ENCODE data around the gene GPR107.

Gene GPR107

GRCh38 chr9:130159915-130160670, 106.4 kb downstream of the GPR107 start:
- no peak for DNase-seq (ENCODE audit: low read depth in 3 of 3)

- no peak for DNase-seq (ENCODE audit: low read depth in 3 of 3)
Observed at GRCh38 chr9:130160862-130161470, 107.3 kb downstream of the GPR107 start.

- no peak for DNase-seq (ENCODE audit: low read depth in 3 of 3)
Observed at GRCh38 chr9:130165579-130165978, 111.9 kb downstream of the GPR107 start.

GRCh38 chr9:130166399-130166798, 112.7 kb downstream of the GPR107 start:
- no peak for DNase-seq (ENCODE audit: low read depth in 3 of 3)

- DNase-seq (ENCODE audit: low read depth in 3 of 3), result no peak
Observed at GRCh38 chr9:130167927-130168326, 114.2 kb downstream of the GPR107 start.

GRCh38 chr9:130171226-130172148, 117.8 kb downstream of the GPR107 start:
- no peak for DNase-seq (ENCODE audit: low read depth in 3 of 3)

GRCh38 chr9:130172161-130172857, 118.6 kb downstream of the GPR107 start, which contains the start of gene NCS1:
TSS of gene NCS1 (plus strand) at chr9:130172404. CDS start at chr9:130172664, 260 bp downstream.
- DNase-seq (ENCODE audit: low read depth in 3 of 3), result peak in 2 of 3 donors; percentile 21 to 46

- peak in 1 of 3 donors; percentile 41 for DNase-seq (ENCODE audit: low read depth in 3 of 3)
Observed at GRCh38 chr9:130172858-130173665, 119.4 kb downstream of the GPR107 start.

GRCh38 chr9:130173666-130173983, 119.9 kb downstream of the GPR107 start:
- no peak for DNase-seq (ENCODE audit: low read depth in 3 of 3)

GRCh38 chr9:130174025-130174424, 120.3 kb downstream of the GPR107 start:
- no peak for DNase-seq (ENCODE audit: low read depth in 3 of 3)

GRCh38 chr9:130174920-130175321, 121.2 kb downstream of the GPR107 start:
- DNase-seq (ENCODE audit: low read depth in 3 of 3), result no peak

GRCh38 chr9:130175355-130175754, 121.6 kb downstream of the GPR107 start:
- no peak for DNase-seq (ENCODE audit: low read depth in 3 of 3)

- no peak for DNase-seq (ENCODE audit: low read depth in 3 of 3)
Observed at GRCh38 chr9:130176760-130177159, 123.1 kb downstream of the GPR107 start.

- DNase-seq (ENCODE audit: low read depth in 3 of 3), result no peak
Observed at GRCh38 chr9:130177898-130178805, 124.4 kb downstream of the GPR107 start.

GRCh38 chr9:130179331-130179907, 125.7 kb downstream of the GPR107 start:
- no peak for DNase-seq (ENCODE audit: low read depth in 3 of 3)

- DNase-seq (ENCODE audit: low read depth in 3 of 3), result no peak
Observed at GRCh38 chr9:130180516-130180915, 126.8 kb downstream of the GPR107 start.

GRCh38 chr9:130181678-130182380, 128.1 kb downstream of the GPR107 start:
- no peak for DNase-seq (ENCODE audit: low read depth in 3 of 3)

GRCh38 chr9:130182381-130182909, 128.7 kb downstream of the GPR107 start:
- DNase-seq (ENCODE audit: low read depth in 3 of 3), result no peak
